Measurements from ENCODE around the gene WWTR1.

WWTR1 gene

DNA sequence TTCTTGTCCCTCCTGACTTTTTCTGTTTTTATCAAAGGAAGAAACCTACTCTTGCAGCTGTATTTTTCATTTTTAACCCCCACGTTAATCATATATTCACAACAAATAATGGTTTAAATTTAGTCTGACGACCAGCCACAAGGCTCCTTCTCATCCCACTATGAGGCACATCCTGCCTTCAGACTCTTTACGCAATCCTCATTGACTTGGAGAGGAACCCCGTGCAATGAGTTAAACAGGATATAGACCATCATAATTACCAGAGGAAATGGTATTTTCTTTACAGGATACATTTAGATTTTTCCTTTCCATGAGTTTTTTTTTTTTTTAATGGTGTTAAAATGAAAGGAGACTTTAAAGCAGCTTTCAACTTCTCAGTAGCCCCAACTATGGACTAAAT is 68.5 kb downstream of the WWTR1 start:
- TF ChIP-seq, protein P1, sequence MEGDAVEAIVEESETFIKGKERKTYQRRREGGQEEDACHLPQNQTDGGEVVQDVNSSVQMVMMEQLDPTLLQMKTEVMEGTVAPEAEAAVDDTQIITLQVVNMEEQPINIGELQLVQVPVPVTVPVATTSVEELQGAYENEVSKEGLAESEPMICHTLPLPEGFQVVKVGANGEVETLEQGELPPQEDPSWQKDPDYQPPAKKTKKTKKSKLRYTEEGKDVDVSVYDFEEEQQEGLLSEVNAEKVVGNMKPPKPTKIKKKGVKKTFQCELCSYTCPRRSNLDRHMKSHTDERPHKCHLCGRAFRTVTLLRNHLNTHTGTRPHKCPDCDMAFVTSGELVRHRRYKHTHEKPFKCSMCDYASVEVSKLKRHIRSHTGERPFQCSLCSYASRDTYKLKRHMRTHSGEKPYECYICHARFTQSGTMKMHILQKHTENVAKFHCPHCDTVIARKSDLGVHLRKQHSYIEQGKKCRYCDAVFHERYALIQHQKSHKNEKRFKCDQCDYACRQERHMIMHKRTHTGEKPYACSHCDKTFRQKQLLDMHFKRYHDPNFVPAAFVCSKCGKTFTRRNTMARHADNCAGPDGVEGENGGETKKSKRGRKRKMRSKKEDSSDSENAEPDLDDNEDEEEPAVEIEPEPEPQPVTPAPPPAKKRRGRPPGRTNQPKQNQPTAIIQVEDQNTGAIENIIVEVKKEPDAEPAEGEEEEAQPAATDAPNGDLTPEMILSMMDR (IDR thresholded peaks at IDR 0.05; ENCODE audit: low read length, missing control alignments), result no peak
- DNase-seq (ENCODE audit: low read depth), result peak; percentile 91
- H3K4me3 ChIP-seq (replicated peaks; ENCODE audit: low read depth, low read length), result no peak overlapping the region

GRCh38 chr3:149588909-149589308 is 68.9 kb downstream of the WWTR1 start:
- TF ChIP-seq, protein P1 (IDR thresholded peaks at IDR 0.05; ENCODE audit: low read length, missing control alignments), result no peak
- no peak overlapping the region for H3K4me3 ChIP-seq (replicated peaks; ENCODE audit: low read depth, low read length)
- DNase-seq (ENCODE audit: low read depth), result no peak

GRCh38 chr3:149587383-149587782 is 70.4 kb downstream of the WWTR1 start:
- no peak for DNase-seq (ENCODE audit: low read depth)
- H3K4me3 ChIP-seq (replicated peaks; ENCODE audit: low read depth, low read length), result no peak overlapping the region
- TF ChIP-seq, protein P1 (IDR thresholded peaks at IDR 0.05; ENCODE audit: low read length, missing control alignments), result no peak

- DNase-seq (ENCODE audit: low read depth), result no peak
- TF ChIP-seq, protein P1 (IDR thresholded peaks at IDR 0.05; ENCODE audit: low read length, missing control alignments), result no peak
- H3K4me3 ChIP-seq (replicated peaks; ENCODE audit: low read depth, low read length), result no peak overlapping the region
These were observed 71.0 kb downstream of the WWTR1 start for GRCh38 chr3:149586871-149587270.

DNA sequence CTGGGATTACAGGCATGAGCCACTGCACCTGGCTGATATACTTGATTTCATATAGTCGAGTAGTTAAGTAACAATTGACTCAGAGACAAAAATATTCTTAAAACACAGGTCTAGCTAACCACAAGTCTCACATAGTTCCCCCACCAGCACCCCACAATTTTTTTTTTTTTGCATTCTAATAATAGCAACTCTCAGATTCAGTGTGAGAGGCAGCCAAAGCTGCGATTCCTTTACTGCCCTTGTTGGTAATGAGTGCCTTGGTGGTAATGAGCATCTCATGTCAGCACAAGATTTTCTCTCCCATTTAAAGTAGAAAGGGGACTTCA is 72.5 kb downstream of the WWTR1 start:
- TF ChIP-seq, protein P1 (IDR thresholded peaks at IDR 0.05; ENCODE audit: low read length, missing control alignments), result no peak
- no peak for DNase-seq (ENCODE audit: low read depth)
- no peak overlapping the region for H3K4me3 ChIP-seq (replicated peaks; ENCODE audit: low read depth, low read length)

DNA sequence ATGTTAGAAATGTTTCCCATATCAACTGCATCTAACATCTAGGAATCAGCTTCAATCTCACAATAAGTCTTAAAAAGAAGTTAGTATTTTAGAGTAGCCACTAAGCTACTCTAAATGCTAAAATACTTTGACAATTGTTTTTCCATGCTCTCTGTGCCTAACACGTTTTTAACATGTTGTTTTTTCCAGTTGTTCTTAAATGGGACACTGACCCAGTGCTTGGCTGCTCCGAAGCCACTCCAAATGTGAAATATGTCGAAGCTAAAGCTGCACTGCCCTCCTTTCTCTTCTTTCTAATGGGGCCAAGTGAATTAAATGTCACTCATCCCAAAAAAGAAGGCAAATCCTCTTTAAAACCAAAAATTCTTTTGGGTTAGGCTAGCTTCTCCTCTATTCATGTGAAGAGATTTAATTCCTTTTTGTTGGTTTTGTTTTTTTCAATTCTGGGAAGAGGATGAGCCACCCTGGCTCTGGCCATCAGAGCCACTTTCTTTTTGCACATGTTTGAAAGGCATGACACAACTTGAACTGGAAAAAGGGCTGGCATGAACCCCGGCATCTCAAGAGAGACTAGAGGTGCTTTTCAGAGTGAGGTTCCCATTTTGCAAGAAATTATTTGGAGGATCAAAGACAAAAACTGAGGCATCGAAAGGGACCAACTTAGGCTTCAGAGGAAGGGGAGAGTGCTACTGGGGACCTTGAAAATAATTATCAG is 73.7 kb downstream of the WWTR1 start:
- H3K4me3 ChIP-seq (replicated peaks; ENCODE audit: low read depth, low read length), result no peak overlapping the region
- TF ChIP-seq, protein P1 (IDR thresholded peaks at IDR 0.05; ENCODE audit: low read length, missing control alignments), result no peak
- DNase-seq (ENCODE audit: low read depth), result no peak

GRCh38 chr3:149582395-149582794 is 75.4 kb downstream of the WWTR1 start:
- DNase-seq (ENCODE audit: low read depth), result no peak
- TF ChIP-seq, protein P1 (IDR thresholded peaks at IDR 0.05; ENCODE audit: low read length, missing control alignments), result no peak
- H3K4me3 ChIP-seq (replicated peaks; ENCODE audit: low read depth, low read length), result no peak overlapping the region

Data from fibroblast of pulmonary artery (primary cell).